ENCODE measurements around the gene CSF3R. TPM values are rescaled to one million over a fixed set of nuclear protein-coding genes. Genes with fewer than 3 reads are reported as not detected.
A peak's percentile ranks its signal among the peaks of the same experiment; 100 is the strongest.

CSF3R gene
- total and polyA plus RNA-seq, 9 of the 15 experiments (the other 6 are each of a cell fraction or from before 2014, with no cell fraction given), result 0.21 to 0.86 (median 0.40) TPM; not detected in 1

- TF ChIP-seq FOXP4 (CRISPR knock-in tag; IDR thresholded peaks at IDR 0.05; ENCODE audit: borderline replicate concordance), result peak; percentile 85
- no peak for TF ChIP-seq CBX2 (IDR thresholded peaks at IDR 0.05; ENCODE audit: insufficient read depth, low read length, poor library complexity, severe bottlenecking)
- peak; percentile 46 to 95; a peak in 3 of 4 replicates for TF ChIP-seq TEAD1 (CRISPR knock-in tag; IDR thresholded peaks at IDR 0.05)
- peak; percentile 72 for TF ChIP-seq HNRNPLL (IDR thresholded peaks at IDR 0.05; ENCODE audit: low read depth, low read length, poor library complexity, severe bottlenecking)
- peak; percentile 92 for TF ChIP-seq TFAP4 (CRISPR knock-in tag; IDR thresholded peaks at IDR 0.05; ENCODE audit: borderline replicate concordance)
- TF ChIP-seq ZHX1 (conservative IDR thresholded peaks at IDR 0.05; ENCODE audit: low read length), result no peak; the same call in 1 of the 2 replicates
- TF ChIP-seq MECOM (CRISPR knock-in tag; IDR thresholded peaks at IDR 0.05), result no peak
- TF ChIP-seq CEBPG (CRISPR knock-in tag; IDR thresholded peaks at IDR 0.05), result peak; percentile 98
- peak; percentile 100 for TF ChIP-seq CEBPG (tag; conservative IDR thresholded peaks at IDR 0.05 in 1 of 2, IDR thresholded peaks at IDR 0.05 in 1 of 2)
- peak; percentile 55; the same call in 1 of the 2 replicates for TF ChIP-seq ELF2 (CRISPR knock-in tag; IDR thresholded peaks at IDR 0.05)
- peak; percentile 88; the same call in 1 of the 2 replicates for TF ChIP-seq ATF2 (CRISPR knock-in tag; IDR thresholded peaks at IDR 0.05)
- peak; percentile 50; the same call in 1 of the 2 replicates for TF ChIP-seq THAP7 (CRISPR knock-in tag; IDR thresholded peaks at IDR 0.05)
- TF ChIP-seq NFIX (CRISPR knock-in tag; IDR thresholded peaks at IDR 0.05; ENCODE audit: low read depth), result 0 out of 2 replicates have a peak, but pooled peaks have one; percentile 3
- no peak for TF ChIP-seq ZNF445 (CRISPR knock-in tag; IDR thresholded peaks at IDR 0.05; ENCODE audit: low read depth)
- no peak for TF ChIP-seq TAF15 (IDR thresholded peaks at IDR 0.05; ENCODE audit: low read depth, low read length)
- TF ChIP-seq SMAD2 (IDR thresholded peaks at IDR 0.05; ENCODE audit: low read depth, low read length), result peak; percentile 12; the same call in 1 of the 2 replicates
- no peak for TF ChIP-seq MAFF (IDR thresholded peaks at IDR 0.05; ENCODE audit: low read length)
- no peak for TF ChIP-seq NFYB (IDR thresholded peaks at IDR 0.05; ENCODE audit: extremely low read depth, insufficient read length)
Observed at GRCh38 chr1:36463803-36464604, 18.7 kb downstream of the CSF3R start, which contains the start of gene MRPS15 (continued).

Data from K562 (cell line).